ENCODE measurements around the gene CA7.

Gene CA7

GRCh38 chr16:66881964-66882508 lies 37.8 kb downstream of the CA7 start:
- H3K4me3 ChIP-seq (replicated peaks; ENCODE audit: low read depth, low read length) = no peak overlapping the region
- no peak for DNase-seq (ENCODE audit: extremely low read depth, insufficient read length)
- H3K27me3 ChIP-seq (replicated peaks; ENCODE audit: control insufficient read depth, insufficient read depth, low read length) = no peaks in the 10 kb centered on the region
- no peak for TF ChIP-seq CTCF (IDR thresholded peaks at IDR 0.05; ENCODE audit: insufficient read depth, low read length, poor library complexity, severe bottlenecking)
- H3K36me3 ChIP-seq (ENCODE audit: control insufficient read depth, insufficient read depth, low read length) = peaks cover 13% of the 10 kb centered on the region

- Histone ChIP-seq H3K27me3 (replicated peaks; ENCODE audit: control insufficient read depth, insufficient read depth, low read length) (no peaks in the 10 kb centered on the region), H3K36me3 (ENCODE audit: control insufficient read depth, insufficient read depth, low read length) (peaks cover 13% of the 10 kb centered on the region), H3K4me3 (replicated peaks; ENCODE audit: low read depth, low read length) (no peak overlapping the region)
- no peak for DNase-seq (ENCODE audit: extremely low read depth, insufficient read length)
- no peak for TF ChIP-seq CTCF (IDR thresholded peaks at IDR 0.05; ENCODE audit: insufficient read depth, low read length, poor library complexity, severe bottlenecking)
Measured at GRCh38 chr16:66882702-66883101, 38.5 kb downstream of the CA7 start.

- Histone ChIP-seq H3K36me3 (ENCODE audit: control insufficient read depth, insufficient read depth, low read length) (peaks cover 13% of the 10 kb centered on the region), H3K4me3 (replicated peaks; ENCODE audit: low read depth, low read length) (no peak overlapping the region), H3K27me3 (replicated peaks; ENCODE audit: control insufficient read depth, insufficient read depth, low read length) (no peaks in the 10 kb centered on the region)
- DNase-seq (ENCODE audit: extremely low read depth, insufficient read length) = no peak
- TF ChIP-seq CTCF (IDR thresholded peaks at IDR 0.05; ENCODE audit: insufficient read depth, low read length, poor library complexity, severe bottlenecking) = no peak
Measured at GRCh38 chr16:66885491-66885890, 41.3 kb downstream of the CA7 start.

- DNase-seq (ENCODE audit: extremely low read depth, insufficient read length) = no peak
- Histone ChIP-seq H3K36me3 (ENCODE audit: control insufficient read depth, insufficient read depth, low read length) (peaks cover 13% of the 10 kb centered on the region), H3K4me3 (replicated peaks; ENCODE audit: low read depth, low read length) (no peak overlapping the region), H3K27me3 (replicated peaks; ENCODE audit: control insufficient read depth, insufficient read depth, low read length) (no peaks in the 10 kb centered on the region)
- TF ChIP-seq CTCF (IDR thresholded peaks at IDR 0.05; ENCODE audit: insufficient read depth, low read length, poor library complexity, severe bottlenecking) = no peak
Measured at GRCh38 chr16:66886321-66886720, 42.1 kb downstream of the CA7 start.

- TF ChIP-seq CTCF (IDR thresholded peaks at IDR 0.05; ENCODE audit: insufficient read depth, low read length, poor library complexity, severe bottlenecking) = no peak
- Histone ChIP-seq H3K4me3 (replicated peaks; ENCODE audit: low read depth, low read length) (no peak overlapping the region), H3K36me3 (ENCODE audit: control insufficient read depth, insufficient read depth, low read length) (peaks cover 13% of the 10 kb centered on the region), H3K27me3 (replicated peaks; ENCODE audit: control insufficient read depth, insufficient read depth, low read length) (no peaks in the 10 kb centered on the region)
- no peak for DNase-seq (ENCODE audit: extremely low read depth, insufficient read length)
Measured at GRCh38 chr16:66886914-66887313, 42.7 kb downstream of the CA7 start.

Measured in GM06990 (cell line).